Sigmoid colon (tissue), 7 donors: Measurements from ENCODE around the gene TOMM70. TPM values are rescaled to one million over a fixed set of nuclear protein-coding genes. Genes with fewer than 3 reads are reported as not detected.
"Not testable (repeated sequence)": the region's sequence is repeated elsewhere in the genome, so short reads cannot be mapped to it uniquely, and the experiment has no call there.

Source experiments
- DNase-seq: peaks from one replicate; pipeline ENCODE4 v3.0.0-alpha.2; 2019
- H3K27ac ChIP-seq, 4 donors: fragments of 200-600 bp; sonication (generic); one replicate each; pipeline ENCODE4 v1.5.1; 2016 to 2019; ENCODE audit warnings: mild to moderate bottlenecking in 1 of 4
- H3K27me3 ChIP-seq, 3 donors: fragments of 200-600 bp; sonication (generic); one replicate each; pipeline ENCODE4 v1.5.1; 2019; ENCODE audit warnings: mild to moderate bottlenecking in 1 of 3
- H3K36me3 ChIP-seq, 4 donors: fragments of 200-600 bp; sonication (generic); one replicate each; pipeline ENCODE4 v1.5.1; 2016 to 2019
- H3K4me1 ChIP-seq, 4 donors: fragments of 200-600 bp; sonication (generic); one replicate each; pipeline ENCODE4 v1.5.1; 2017 to 2019
- H3K4me3 ChIP-seq, 4 donors: fragments of 200-600 bp; sonication (generic); one replicate each; pipeline ENCODE4 v1.5.1; 2017 to 2019; ENCODE audit warnings: mild to moderate bottlenecking in 2 of 4, moderate library complexity in 1 of 4
- H3K9me3 ChIP-seq, 4 donors: fragments of 200-600 bp in 3 of 4; sonication (generic) in 3 of 4; one replicate each; pipeline versions ENCODE4 v1.5.1 to v1.6.1; 2013 to 2019
- CTCF ChIP-seq, 4 experiments: fragments of 450-650 bp in 3 of 4; fragments of 200-600 bp in 1 of 4; IDR thresholded peaks; one replicate each; pipeline ENCODE4 v1.5.1; 2016 to 2019; ENCODE audit warnings: antibody characterized with exemption in 4 of 4, mild to moderate bottlenecking in 3 of 4, moderate library complexity in 2 of 4
- EP300 ChIP-seq, 4 donors: sonication (generic); formaldehyde crosslinking; IDR thresholded peaks; one replicate each; pipeline ENCODE4 v1.6.1; 2017; ENCODE audit warnings: antibody characterized with exemption in 4 of 4
- POLR2A ChIP-seq, 2 donors: fragments of 450-650 bp; IDR thresholded peaks; one replicate each; pipeline ENCODE4 v1.6.1; 2016; ENCODE audit warnings: antibody characterized with exemption in 2 of 2, mild to moderate bottlenecking in 2 of 2, moderate library complexity in 2 of 2
- POLR2AphosphoS5 ChIP-seq, 4 donors: sonication (generic); formaldehyde crosslinking; IDR thresholded peaks; one replicate each; pipeline ENCODE4 v1.6.1; 2017; ENCODE audit warnings: antibody characterized with exemption in 4 of 4
- WGBS, 2 donors: extraction: QIAGEN DNeasy Blood & Tissue Kit; methylation state at CpG; one replicate each; pipeline ENCODE4 v1.1.7; 2013; 5-methylcytosine and 5-hydroxymethylcytosine counted together
- intact Hi-C: fragments of 100-400 bp; cut with DNase I; formaldehyde crosslinking; loops from one replicate; pipeline ENCODE4 v1.15.1; 2023
- polyA plus RNA-seq, 3 donors: library from polyadenylated mRNA; stranded (reverse); fragments of 200-250 nt; gene quantifications; one replicate each; pipeline ENCODE4 v1.2.3, GENCODE V29; 2013
- total RNA-seq, 4 donors: library from RNA; depleted of rRNA; stranded (reverse); fragments of >200 nt; gene quantifications; one replicate each; pipeline ENCODE4 v1.1.0, GENCODE V29; 2016
- donor health status: healthy with polysubstance abuse.
- donor health status: Bipolar disorder and iron deficiency.
- donor health status: healthy.

The TOMM70 gene
- total and polyA plus RNA-seq, 7 donors, result 17.4 to 54.9 (median 49.6) TPM

GRCh38 chr3:100333051-100333450, 67.8 kb downstream of the TOMM70 start:
- no peaks in the 10 kb centered on the region for H3K9me3 ChIP-seq
- peaks cover 0 to 17% (median 8%) of the 10 kb centered on the region in 4 donors for H3K4me1 ChIP-seq
- intact Hi-C loops, result loop anchor here (10.0 kb wide), 1 partner anchor 498 kb away; no protein-coding TSS in a partner anchor
- H3K36me3 ChIP-seq, result no peaks in the 10 kb centered on the region
- no peak overlapping the region for H3K4me3 ChIP-seq
- H3K27me3 ChIP-seq, result no peaks in the 10 kb centered on the region
- no peak for DNase-seq
- H3K27ac ChIP-seq, result no peak overlapping the region
- TF ChIP-seq EP300 (IDR thresholded peaks at IDR 0.05) (no peak), POLR2AphosphoS5 (IDR thresholded peaks at IDR 0.05) (no peak), CTCF (IDR thresholded peaks at IDR 0.05) (no peak), POLR2A (IDR thresholded peaks at IDR 0.05) (no peak)

- Histone ChIP-seq H3K4me3 (no peak overlapping the region), H3K4me1 (peaks cover 0 to 17% (median 8%) of the 10 kb centered on the region in 4 donors), H3K27ac (no peak overlapping the region), H3K27me3 (no peaks in the 10 kb centered on the region), H3K36me3 (peaks cover 0 to 7% (median 0%) of the 10 kb centered on the region in 4 donors), H3K9me3 (no peaks in the 10 kb centered on the region)
- no peak for DNase-seq
- intact Hi-C loops, result loop anchor here (10.0 kb wide), 1 partner anchor 497 kb away; no protein-coding TSS in a partner anchor
- WGBS, 2 donors, result 92 to 97% methylated on average over 4 of the region's 4 CpGs
- no peak for TF ChIP-seq POLR2AphosphoS5 (IDR thresholded peaks at IDR 0.05)
- no peak for TF ChIP-seq CTCF (IDR thresholded peaks at IDR 0.05)
- TF ChIP-seq EP300 (IDR thresholded peaks at IDR 0.05), result no peak
- TF ChIP-seq POLR2A (IDR thresholded peaks at IDR 0.05), result no peak
Measured at GRCh38 chr3:100331660-100332059, 69.2 kb downstream of the TOMM70 start.

- intact Hi-C loops, result loop anchor here (10.0 kb wide), 1 partner anchor 496 kb away; no protein-coding TSS in a partner anchor
- no peak overlapping the region for H3K27ac ChIP-seq
- H3K9me3 ChIP-seq, result no peaks in the 10 kb centered on the region
- TF ChIP-seq CTCF (IDR thresholded peaks at IDR 0.05) (no peak), EP300 (IDR thresholded peaks at IDR 0.05) (no peak), POLR2A (IDR thresholded peaks at IDR 0.05) (no peak), POLR2AphosphoS5 (IDR thresholded peaks at IDR 0.05) (no peak)
- peaks cover 0 to 7% (median 0%) of the 10 kb centered on the region in 4 donors for H3K36me3 ChIP-seq
- 93% methylated on average over 5 of the region's 5 CpGs for WGBS, 2 donors
- H3K4me1 ChIP-seq, result peaks cover 0 to 13% (median 6%) of the 10 kb centered on the region in 4 donors
- no peaks in the 10 kb centered on the region for H3K27me3 ChIP-seq
- H3K4me3 ChIP-seq, result no peak overlapping the region
- no peak for DNase-seq
Measured at GRCh38 chr3:100330651-100331050, 70.2 kb downstream of the TOMM70 start.

- no peak for DNase-seq
- H3K9me3 ChIP-seq, result no peaks in the 10 kb centered on the region
- peaks cover 0 to 6% (median 3%) of the 10 kb centered on the region in 4 donors for H3K4me1 ChIP-seq
- H3K27me3 ChIP-seq, result no peaks in the 10 kb centered on the region
- no peak overlapping the region for H3K27ac ChIP-seq
- H3K36me3 ChIP-seq, result peaks cover 0 to 7% (median 0%) of the 10 kb centered on the region in 4 donors
- H3K4me3 ChIP-seq, result no peak overlapping the region
- intact Hi-C loops, result loop anchor here (10.0 kb wide), 1 partner anchor 495 kb away; no protein-coding TSS in a partner anchor
- TF ChIP-seq POLR2A (IDR thresholded peaks at IDR 0.05), result no peak
- TF ChIP-seq EP300 (IDR thresholded peaks at IDR 0.05), result no peak
- TF ChIP-seq POLR2AphosphoS5 (IDR thresholded peaks at IDR 0.05), result no peak
- no peak for TF ChIP-seq CTCF (IDR thresholded peaks at IDR 0.05)
- 29 to 72% methylated on average over 4 of the region's 4 CpGs for WGBS, 2 donors
Measured at GRCh38 chr3:100329800-100330489, 70.9 kb downstream of the TOMM70 start.

GRCh38 chr3:100327377-100327776, 73.5 kb downstream of the TOMM70 start:
- H3K4me1 ChIP-seq, intact Hi-C loops, H3K9me3 ChIP-seq, H3K4me3 ChIP-seq, H3K27me3 ChIP-seq, H3K27ac ChIP-seq, DNase-seq: not testable (repeated sequence)
- peaks cover 0 to 21% (median 0%) of the 10 kb centered on the region in 4 donors for H3K36me3 ChIP-seq
- 92 to 95% methylated on average over 5 of the region's 5 CpGs for WGBS, 2 donors
